Hepatocyte (in vitro differentiated cells): ENCODE measurements around the gene UBE2I.

Experiments used
- EZH2 ChIP-seq: fragments of 200-600 bp; sonication (generic); IDR thresholded peaks from 2 replicates; pipeline ENCODE4 v1.6.1; 2016; ENCODE audit warnings: antibody characterized with exemption, mild to moderate bottlenecking, borderline replicate concordance
- EZH2phosphoT487 ChIP-seq: fragments of 200-600 bp; sonication (generic); IDR thresholded peaks from one replicate; pipeline ENCODE4 v1.6.1; 2018; ENCODE audit warnings: antibody characterized with exemption, mild to moderate bottlenecking, low read depth, moderate library complexity; ENCODE audit not compliant: unreplicated experiment, severe bottlenecking
- TF ChIP-seq, protein P1 (sequence below): fragments of 200-600 bp; sonication (generic); IDR thresholded peaks from 2 replicates; pipeline ENCODE4 v1.5.1; 2016; ENCODE audit warnings: antibody characterized with exemption, mild to moderate bottlenecking; ENCODE audit not compliant: poor library complexity

DNA sequence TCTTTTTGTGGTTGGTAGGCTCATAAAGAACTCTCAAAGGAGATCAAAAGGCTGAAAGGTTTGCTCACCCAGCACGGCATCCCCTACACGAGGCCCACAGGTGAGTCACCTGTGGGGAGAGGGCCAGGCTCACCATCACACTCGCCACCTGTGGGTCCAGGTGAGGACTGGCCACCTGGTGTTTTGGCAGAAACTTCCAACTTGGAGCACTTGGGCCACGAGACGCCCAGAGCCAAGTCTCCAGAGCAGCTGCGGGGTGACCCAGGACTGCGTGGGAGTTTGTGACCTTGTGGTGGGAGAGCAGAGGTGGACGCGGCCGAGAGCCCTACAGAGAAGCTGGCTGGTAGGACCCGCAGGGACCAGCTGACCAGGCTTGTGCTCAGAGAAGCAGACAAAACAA is 53.4 kb downstream of the UBE2I start:
- TF ChIP-seq, protein P1, sequence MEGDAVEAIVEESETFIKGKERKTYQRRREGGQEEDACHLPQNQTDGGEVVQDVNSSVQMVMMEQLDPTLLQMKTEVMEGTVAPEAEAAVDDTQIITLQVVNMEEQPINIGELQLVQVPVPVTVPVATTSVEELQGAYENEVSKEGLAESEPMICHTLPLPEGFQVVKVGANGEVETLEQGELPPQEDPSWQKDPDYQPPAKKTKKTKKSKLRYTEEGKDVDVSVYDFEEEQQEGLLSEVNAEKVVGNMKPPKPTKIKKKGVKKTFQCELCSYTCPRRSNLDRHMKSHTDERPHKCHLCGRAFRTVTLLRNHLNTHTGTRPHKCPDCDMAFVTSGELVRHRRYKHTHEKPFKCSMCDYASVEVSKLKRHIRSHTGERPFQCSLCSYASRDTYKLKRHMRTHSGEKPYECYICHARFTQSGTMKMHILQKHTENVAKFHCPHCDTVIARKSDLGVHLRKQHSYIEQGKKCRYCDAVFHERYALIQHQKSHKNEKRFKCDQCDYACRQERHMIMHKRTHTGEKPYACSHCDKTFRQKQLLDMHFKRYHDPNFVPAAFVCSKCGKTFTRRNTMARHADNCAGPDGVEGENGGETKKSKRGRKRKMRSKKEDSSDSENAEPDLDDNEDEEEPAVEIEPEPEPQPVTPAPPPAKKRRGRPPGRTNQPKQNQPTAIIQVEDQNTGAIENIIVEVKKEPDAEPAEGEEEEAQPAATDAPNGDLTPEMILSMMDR, result no peak
- TF ChIP-seq EZH2, result no peak
- no peak for TF ChIP-seq EZH2phosphoT487
